Measurements from ENCODE around the gene RBBP4. TPM values are rescaled to one million over a fixed set of nuclear protein-coding genes. Genes with fewer than 3 reads are reported as not detected.

Gene RBBP4
- total RNA-seq, 1 donor from 2014 or later: 186 TPM

DNA sequence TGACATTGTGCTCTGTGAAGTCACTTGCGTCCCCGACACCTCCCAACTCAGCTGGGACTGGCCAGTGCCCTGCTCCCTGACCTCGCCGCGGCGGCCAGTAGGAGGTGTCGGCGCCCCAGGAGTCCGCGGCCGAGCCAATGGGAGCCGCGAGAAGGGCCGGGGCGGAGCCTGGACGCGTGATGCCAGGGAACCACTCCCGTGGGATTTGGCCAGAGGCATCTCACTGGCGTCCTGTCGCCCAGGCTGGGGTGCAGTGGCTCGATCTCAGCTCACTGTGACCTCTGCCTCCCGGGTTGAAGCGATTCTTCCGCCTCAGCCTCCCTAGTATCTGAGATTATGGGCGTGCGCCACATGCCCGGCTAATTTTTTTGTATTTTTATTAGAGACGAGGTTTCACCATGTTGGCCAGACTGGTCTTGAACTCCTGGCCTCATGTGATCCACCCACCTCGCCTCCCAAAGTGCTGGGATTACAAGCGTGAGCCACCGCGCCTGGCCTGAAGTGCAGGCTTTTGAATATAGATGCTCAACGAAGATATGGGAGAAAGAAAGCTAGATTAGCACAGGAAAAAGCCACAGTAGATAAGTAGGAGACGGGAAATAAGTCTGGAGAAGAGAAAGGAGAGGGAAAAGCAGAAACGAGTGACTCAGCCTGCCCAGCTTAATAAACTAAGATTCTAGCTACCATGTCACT, 38.7 kb upstream of the RBBP4 start:
- Mint-ChIP-seq H3K27me3 (ENCODE audit: low read depth, unreplicated experiment) (no peaks in the 10 kb centered on the region), H3K36me3 (ENCODE audit: low read depth, unreplicated experiment) (peaks cover 2% of the 10 kb centered on the region), H3K9me3 (ENCODE audit: unreplicated experiment) (no peaks in the 10 kb centered on the region), H3K27ac (ENCODE audit: unreplicated experiment) (no peak overlapping the region), H3K4me1 (ENCODE audit: low read depth, unreplicated experiment) (no peaks in the 10 kb centered on the region), H3K4me3 (ENCODE audit: unreplicated experiment) (peak overlapping the region; percentile 52)
- FAIRE-seq (no peak), DNase-seq (ENCODE audit: low read depth) (peak; percentile 58)
- H3K79me2 ChIP-seq (ENCODE audit: insufficient read depth, low read length): no peaks in the 10 kb centered on the region
- no peak for TF ChIP-seq EZH2 (IDR thresholded peaks at IDR 0.05; ENCODE audit: insufficient read depth, low read length)
- TF ChIP-seq CTCF (IDR thresholded peaks at IDR 0.05; ENCODE audit: insufficient read depth, low read depth, low read length): no peak
- H3K36me3 ChIP-seq (ENCODE audit: insufficient read depth, low read length): no peaks in the 10 kb centered on the region
- H3K9me3 ChIP-seq (ENCODE audit: insufficient read depth, low read depth, low read length): no peaks in the 10 kb centered on the region
- peak overlapping the region; percentile 37 for H3K27ac ChIP-seq (ENCODE audit: low read depth, low read length)
- H3K4me1 ChIP-seq (ENCODE audit: insufficient read depth, low read length): no peaks in the 10 kb centered on the region
- peak overlapping the region; percentile 90 for H2AFZ ChIP-seq (ENCODE audit: low read depth, low read length)
- H3K4me2 ChIP-seq (ENCODE audit: low read length): peak overlapping the region; percentile 93
- no peaks in the 10 kb centered on the region for H3K27me3 ChIP-seq (ENCODE audit: insufficient read depth, low read length)
- peak overlapping the region; percentile 72 for H3K4me3 ChIP-seq (ENCODE audit: insufficient read depth, low read depth, low read length)
- peak overlapping the region; percentile 74 for H3K9ac ChIP-seq (ENCODE audit: low read length)
- no peaks in the 10 kb centered on the region for H4K20me1 ChIP-seq (ENCODE audit: insufficient read depth, low read length)

DNA sequence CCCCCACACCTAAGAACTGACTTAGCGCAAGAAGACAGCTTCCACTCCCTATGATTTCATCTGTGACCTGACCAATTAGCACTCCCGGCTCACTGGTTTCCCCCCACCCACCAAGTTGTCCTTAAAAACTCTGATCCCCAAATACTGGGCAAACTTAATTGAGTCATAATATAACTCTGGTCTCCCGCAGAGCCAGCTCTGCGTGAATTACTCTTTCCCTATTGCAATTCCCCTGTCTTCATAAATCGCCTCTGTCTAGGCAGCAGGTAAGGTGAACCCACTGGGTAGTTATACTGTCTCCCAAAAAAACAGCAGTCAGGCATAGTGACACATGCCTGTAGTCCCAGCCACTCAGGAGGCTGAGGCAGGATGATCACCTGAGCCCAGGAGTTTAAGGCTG, 37.5 kb upstream of the RBBP4 start:
- FAIRE-seq (no peak), DNase-seq (ENCODE audit: low read depth) (no peak)
- TF ChIP-seq EZH2 (IDR thresholded peaks at IDR 0.05; ENCODE audit: insufficient read depth, low read length): no peak
- no peak for TF ChIP-seq CTCF (IDR thresholded peaks at IDR 0.05; ENCODE audit: insufficient read depth, low read depth, low read length)
- no peak overlapping the region for H3K4me2 ChIP-seq (ENCODE audit: low read length)
- Mint-ChIP-seq H3K9me3 (ENCODE audit: unreplicated experiment) (no peaks in the 10 kb centered on the region), H3K4me3 (ENCODE audit: unreplicated experiment) (no peak overlapping the region), H3K27ac (ENCODE audit: unreplicated experiment) (no peak overlapping the region), H3K4me1 (ENCODE audit: low read depth, unreplicated experiment) (no peaks in the 10 kb centered on the region), H3K27me3 (ENCODE audit: low read depth, unreplicated experiment) (no peaks in the 10 kb centered on the region), H3K36me3 (ENCODE audit: low read depth, unreplicated experiment) (peaks cover 2% of the 10 kb centered on the region)
- H3K27me3 ChIP-seq (ENCODE audit: insufficient read depth, low read length): no peaks in the 10 kb centered on the region
- no peaks in the 10 kb centered on the region for H4K20me1 ChIP-seq (ENCODE audit: insufficient read depth, low read length)
- H3K4me3 ChIP-seq (ENCODE audit: insufficient read depth, low read depth, low read length): no peak overlapping the region
- no peaks in the 10 kb centered on the region for H3K9me3 ChIP-seq (ENCODE audit: insufficient read depth, low read depth, low read length)
- H3K4me1 ChIP-seq (ENCODE audit: insufficient read depth, low read length): no peaks in the 10 kb centered on the region
- no peak overlapping the region for H2AFZ ChIP-seq (ENCODE audit: low read depth, low read length)
- H3K79me2 ChIP-seq (ENCODE audit: insufficient read depth, low read length): no peaks in the 10 kb centered on the region
- no peak overlapping the region for H3K27ac ChIP-seq (ENCODE audit: low read depth, low read length)
- H3K9ac ChIP-seq (ENCODE audit: low read length): no peak overlapping the region
- H3K36me3 ChIP-seq (ENCODE audit: insufficient read depth, low read length): no peaks in the 10 kb centered on the region

- FAIRE-seq: no peak
- Histone ChIP-seq H3K4me3 (ENCODE audit: insufficient read depth, low read depth, low read length) (no peak overlapping the region), H4K20me1 (ENCODE audit: insufficient read depth, low read length) (peaks cover 2% of the 10 kb centered on the region), H3K36me3 (ENCODE audit: insufficient read depth, low read length) (no peaks in the 10 kb centered on the region), H3K9me3 (ENCODE audit: insufficient read depth, low read depth, low read length) (no peaks in the 10 kb centered on the region), H3K4me2 (ENCODE audit: low read length) (no peak overlapping the region), H3K4me1 (ENCODE audit: insufficient read depth, low read length) (no peaks in the 10 kb centered on the region), H3K27ac (ENCODE audit: low read depth, low read length) (no peak overlapping the region), H2AFZ (ENCODE audit: low read depth, low read length) (no peak overlapping the region), H3K79me2 (ENCODE audit: insufficient read depth, low read length) (peaks cover 3% of the 10 kb centered on the region), H3K9ac (ENCODE audit: low read length) (no peak overlapping the region), H3K27me3 (ENCODE audit: insufficient read depth, low read length) (no peaks in the 10 kb centered on the region)
- no peak for DNase-seq (ENCODE audit: low read depth)
- TF ChIP-seq CTCF (IDR thresholded peaks at IDR 0.05; ENCODE audit: insufficient read depth, low read depth, low read length) (no peak), EZH2 (IDR thresholded peaks at IDR 0.05; ENCODE audit: insufficient read depth, low read length) (no peak)
- no peak overlapping the region for H3K4me3 Mint-ChIP-seq (ENCODE audit: unreplicated experiment)
- H3K27ac Mint-ChIP-seq (ENCODE audit: unreplicated experiment): no peak overlapping the region
- no peaks in the 10 kb centered on the region for H3K4me1 Mint-ChIP-seq (ENCODE audit: low read depth, unreplicated experiment)
- peaks cover 5% of the 10 kb centered on the region for H3K36me3 Mint-ChIP-seq (ENCODE audit: low read depth, unreplicated experiment)
- H3K27me3 Mint-ChIP-seq (ENCODE audit: low read depth, unreplicated experiment): no peaks in the 10 kb centered on the region
- no peaks in the 10 kb centered on the region for H3K9me3 Mint-ChIP-seq (ENCODE audit: unreplicated experiment)
Measured at GRCh38 chr1:32618673-32619221, 32.3 kb upstream of the RBBP4 start.
